ENCODE measurements around the gene ITCH. TPM values are rescaled to one million over a fixed set of nuclear protein-coding genes. Genes with fewer than 3 reads are reported as not detected.
A peak's percentile ranks its signal among the peaks of the same experiment; 100 is the strongest.
"Not testable (repeated sequence)": the region's sequence is repeated elsewhere in the genome, so short reads cannot be mapped to it uniquely, and the experiment has no call there.

Gene ITCH
- total RNA-seq, 1 donor from 2014 or later: 42.8 TPM

GRCh38 chr20:34449674-34450592, 86.9 kb downstream of the ITCH start:
- DNase-seq (ENCODE audit: extremely low read depth, low read depth, low spot score): no peak

- no peak for DNase-seq (ENCODE audit: extremely low read depth, low read depth, low spot score)
Observed at GRCh38 chr20:34452281-34452982, 89.4 kb downstream of the ITCH start.

- DNase-seq (ENCODE audit: extremely low read depth, low read depth, low spot score): peak; percentile 47
Observed at GRCh38 chr20:34458631-34459030, 95.6 kb downstream of the ITCH start.

- no peak for DNase-seq (ENCODE audit: extremely low read depth, low read depth, low spot score)
Observed at GRCh38 chr20:34459209-34459897, 96.3 kb downstream of the ITCH start.

- DNase-seq (ENCODE audit: extremely low read depth, low read depth, low spot score): no peak
Observed at GRCh38 chr20:34461779-34462087, 98.7 kb downstream of the ITCH start.

- no peak for DNase-seq (ENCODE audit: extremely low read depth, low read depth, low spot score)
Observed at GRCh38 chr20:34468951-34469350, 105.9 kb downstream of the ITCH start.

- no peak for DNase-seq (ENCODE audit: extremely low read depth, low read depth, low spot score)
Observed at GRCh38 chr20:34472246-34472925, 109.3 kb downstream of the ITCH start.

GRCh38 chr20:34473262-34473883, 110.3 kb downstream of the ITCH start:
- DNase-seq (ENCODE audit: extremely low read depth, low read depth, low spot score): no peak

- DNase-seq (ENCODE audit: extremely low read depth, low read depth, low spot score): no peak
Observed at GRCh38 chr20:34475979-34476736, 113.1 kb downstream of the ITCH start.

- no peak for DNase-seq (ENCODE audit: extremely low read depth, low read depth, low spot score)
Observed at GRCh38 chr20:34479627-34480026, 116.6 kb downstream of the ITCH start.

- not testable (repeated sequence) for DNase-seq (ENCODE audit: extremely low read depth, low read depth, low spot score)
Observed at GRCh38 chr20:34482154-34482553, 119.1 kb downstream of the ITCH start.

GRCh38 chr20:34483585-34484220, 120.6 kb downstream of the ITCH start:
- DNase-seq (ENCODE audit: extremely low read depth, low read depth, low spot score): not testable (repeated sequence)

GRCh38 chr20:34485068-34485634, 122.1 kb downstream of the ITCH start:
- DNase-seq (ENCODE audit: extremely low read depth, low read depth, low spot score): no peak

- no peak for DNase-seq (ENCODE audit: extremely low read depth, low read depth, low spot score)
Observed at GRCh38 chr20:34491226-34491931, 128.3 kb downstream of the ITCH start.

- DNase-seq (ENCODE audit: extremely low read depth, low read depth, low spot score): no peak
Observed at GRCh38 chr20:34491932-34492509, 128.9 kb downstream of the ITCH start.

- DNase-seq (ENCODE audit: extremely low read depth, low read depth, low spot score): no peak
Observed at GRCh38 chr20:34493646-34494045, 130.6 kb downstream of the ITCH start.

- DNase-seq (ENCODE audit: extremely low read depth, low read depth, low spot score): no peak
Observed at GRCh38 chr20:34495307-34495706, 132.2 kb downstream of the ITCH start.

GRCh38 chr20:34495916-34496315, 132.8 kb downstream of the ITCH start:
- DNase-seq (ENCODE audit: extremely low read depth, low read depth, low spot score): no peak

Data from glomerular endothelial cell (primary cell).